ENCODE measurements around the gene NBAS. TPM values are rescaled to one million over a fixed set of nuclear protein-coding genes. Genes with fewer than 3 reads are reported as not detected.

Gene NBAS
- total and polyA plus RNA-seq, 12 donors: 26.4 to 79.1 (median 56.3) TPM

- no peak for TF ChIP-seq CTCF (IDR thresholded peaks at IDR 0.05)
- Histone ChIP-seq H3K9me3 (no peaks in the 10 kb centered on the region), H3K27me3 (peaks cover 0 to 3% (median 0%) of the 10 kb centered on the region in 7 donors), H3K4me1 (no peaks in the 10 kb centered on the region), H3K36me3 (no peaks in the 10 kb centered on the region), H3K4me3 (no peak overlapping the region), H3K27ac (no peak overlapping the region)
- DNase-seq: no peak
- intact Hi-C loops (cut with DNase I): loop anchor here in 1 of 10 donors (10.0 kb wide), 1 partner anchor 157 kb away; no protein-coding TSS in a partner anchor
- no peak for ATAC-seq
- WGBS, 2 donors: 75 to 82% methylated on average over 3 of the region's 3 CpGs
Observed at GRCh38 chr2:15571729-15572128, 10.6 kb upstream of the NBAS start.

GRCh38 chr2:15570104-15570503, 9.0 kb upstream of the NBAS start:
- no peaks in the 10 kb centered on the region for H3K36me3 ChIP-seq
- H3K27ac ChIP-seq: no peak overlapping the region
- intact Hi-C loops (cut with DNase I): loop anchor here in 1 of 10 donors (10.0 kb wide), 1 partner anchor 155 kb away; no protein-coding TSS in a partner anchor
- H3K9me3 ChIP-seq: no peaks in the 10 kb centered on the region
- no peaks in the 10 kb centered on the region for H3K4me1 ChIP-seq
- DNase-seq (no peak), ATAC-seq (no peak)
- WGBS, 2 donors: 56% methylated on average over 5 of the region's 5 CpGs
- peaks cover 0 to 6% (median 3%) of the 10 kb centered on the region in 7 donors for H3K27me3 ChIP-seq
- H3K4me3 ChIP-seq: no peak overlapping the region
- TF ChIP-seq CTCF (IDR thresholded peaks at IDR 0.05): no peak

GRCh38 chr2:15568874-15569273, 7.7 kb upstream of the NBAS start:
- intact Hi-C loops (cut with DNase I): no loop called here
- no peaks in the 10 kb centered on the region for H3K9me3 ChIP-seq
- H3K4me1 ChIP-seq: no peaks in the 10 kb centered on the region
- DNase-seq: no peak
- H3K4me3 ChIP-seq: no peak overlapping the region
- 92 to 94% methylated on average over 12 of the region's 12 CpGs for WGBS, 2 donors
- no peak for TF ChIP-seq CTCF (IDR thresholded peaks at IDR 0.05)
- H3K36me3 ChIP-seq: no peaks in the 10 kb centered on the region
- no peak for ATAC-seq
- peaks cover 0 to 6% (median 3%) of the 10 kb centered on the region in 7 donors for H3K27me3 ChIP-seq
- no peak overlapping the region for H3K27ac ChIP-seq

GRCh38 chr2:15566912-15567311, 5.8 kb upstream of the NBAS start:
- peaks cover 0 to 5% (median 4%) of the 10 kb centered on the region in 9 donors for H3K4me1 ChIP-seq
- DNase-seq: no peak
- 87 to 93% methylated on average over 6 of the region's 6 CpGs for WGBS, 2 donors
- H3K9me3 ChIP-seq: no peaks in the 10 kb centered on the region
- peaks cover 0 to 6% (median 2%) of the 10 kb centered on the region in 7 donors for H3K27me3 ChIP-seq
- TF ChIP-seq CTCF (IDR thresholded peaks at IDR 0.05): no peak
- no peak overlapping the region for H3K4me3 ChIP-seq
- intact Hi-C loops (cut with DNase I): no loop called here
- ATAC-seq: no peak
- no peak overlapping the region for H3K27ac ChIP-seq
- no peaks in the 10 kb centered on the region for H3K36me3 ChIP-seq

All from heart right ventricle (tissue), 16 donors.